HG02981 (cell line): ENCODE measurements around the gene RNF113A.
"Not testable (repeated sequence)": the region's sequence is repeated elsewhere in the genome, so short reads cannot be mapped to it uniquely, and the experiment has no call there.

Experiments used
- ATAC-seq: cut with Tn5 transposase; IDR thresholded peaks from one replicate; pipeline ENCODE4 v1.9.1; 2021; ENCODE audit warnings: mild to moderate bottlenecking, moderate library complexity; ENCODE audit not compliant: unreplicated experiment

Gene RNF113A

GRCh38 chrX:119871599-119872395 is at the start of gene RNF113A, which contains the start of gene NDUFA1:
Gene RNF113A (minus strand): TSS chrX:119871733. CDS start chrX:119871613, 120 bp downstream.
Gene NDUFA1 (plus strand): TSS chrX:119871832. CDS start chrX:119871912, 80 bp downstream.
- peak; percentile 95 for ATAC-seq

GRCh38 chrX:119919835-119920585 is 48.5 kb upstream of the RNF113A start:
- no peak for ATAC-seq

GRCh38 chrX:119917877-119918276 is 46.3 kb upstream of the RNF113A start:
- ATAC-seq: no peak

- ATAC-seq: no peak
Measured at GRCh38 chrX:119916310-119916709, 44.8 kb upstream of the RNF113A start.

- no peak for ATAC-seq
Measured at GRCh38 chrX:119900976-119901375, 29.4 kb upstream of the RNF113A start.

GRCh38 chrX:119899125-119899524 is 27.6 kb upstream of the RNF113A start:
- ATAC-seq: no peak

GRCh38 chrX:119895843-119896326 is 24.4 kb upstream of the RNF113A start, which contains the start of gene AKAP14:
Gene AKAP14 (plus strand): TSS chrX:119895893. CDS start chrX:119903224, 7,331 bp downstream.
- ATAC-seq: no peak

GRCh38 chrX:119891961-119892692 is 20.6 kb upstream of the RNF113A start:
- ATAC-seq: not testable (repeated sequence)

GRCh38 chrX:119890626-119891025 is 19.1 kb upstream of the RNF113A start:
- ATAC-seq: not testable (repeated sequence)

GRCh38 chrX:119887721-119888425 is 16.3 kb upstream of the RNF113A start:
- ATAC-seq: peak; percentile 95

GRCh38 chrX:119885554-119886428 is 14.3 kb upstream of the RNF113A start:
- no peak for ATAC-seq

- ATAC-seq: peak; percentile 87
Measured at GRCh38 chrX:119880552-119881437, 9.3 kb upstream of the RNF113A start.

GRCh38 chrX:119880076-119880475 is 8.5 kb upstream of the RNF113A start:
- no peak for ATAC-seq

GRCh38 chrX:119878740-119879139 is 7.2 kb upstream of the RNF113A start:
- ATAC-seq: no peak

- peak; percentile 33 for ATAC-seq
Measured at GRCh38 chrX:119871245-119871598, 311 bp downstream of the RNF113A start.

GRCh38 chrX:119870626-119871131 is 854 bp downstream of the RNF113A start:
- peak; percentile 7 for ATAC-seq

GRCh38 chrX:119853444-119853843 is 18.1 kb downstream of the RNF113A start:
- ATAC-seq: no peak
